Vagina (tissue), 2 donors: ENCODE results near the gene CFAP68.

Source experiments
- CTCF ChIP-seq, 3 experiments: fragments of 450-650 bp in 2 of 3; fragments of 200-600 bp in 1 of 3; sonication (generic) in 1 of 3; IDR thresholded peaks; one replicate each; pipeline ENCODE4 v1.5.1; 2017 to 2019; ENCODE audit warnings: antibody characterized with exemption in 3 of 3, mild to moderate bottlenecking in 2 of 3, moderate library complexity in 2 of 3
- POLR2A ChIP-seq, 2 donors: fragments of 450-650 bp; IDR thresholded peaks; one replicate each; pipeline ENCODE4 v1.6.1; 2017; ENCODE audit warnings: antibody characterized with exemption in 2 of 2, mild to moderate bottlenecking in 2 of 2, moderate library complexity in 2 of 2
- POLR2AphosphoS5 ChIP-seq, 2 donors: sonication (generic); formaldehyde crosslinking; IDR thresholded peaks; one replicate each; pipeline ENCODE4 v1.9.0; 2017; ENCODE audit warnings: antibody characterized with exemption in 2 of 2, mild to moderate bottlenecking in 2 of 2, low read depth in 1 of 2; ENCODE audit not compliant: insufficient read depth in 1 of 2

GRCh38 chr11:111918390-111919256 lies 39.3 kb downstream of the CFAP68 start, which contains the start of gene C11orf52:
- TF ChIP-seq CTCF (IDR thresholded peaks at IDR 0.05) = no peak
- TF ChIP-seq POLR2AphosphoS5 (IDR thresholded peaks at IDR 0.05; ENCODE audit: insufficient read depth in 1 of 2, low read depth in 1 of 2) = peak in 1 of 2 donors; percentile 54
- no peak for TF ChIP-seq POLR2A (IDR thresholded peaks at IDR 0.05)
